ENCODE data around the gene ZMYM1. TPM values are rescaled to one million over a fixed set of nuclear protein-coding genes. Genes with fewer than 3 reads are reported as not detected.
A peak's percentile ranks its signal among the peaks of the same experiment; 100 is the strongest.
"Not testable (repeated sequence)": the region's sequence is repeated elsewhere in the genome, so short reads cannot be mapped to it uniquely, and the experiment has no call there.

The ZMYM1 gene
- total and polyA plus RNA-seq, 5 donors from 2014 or later, result 6.6 to 16.5 (median 12.8) TPM

DNA sequence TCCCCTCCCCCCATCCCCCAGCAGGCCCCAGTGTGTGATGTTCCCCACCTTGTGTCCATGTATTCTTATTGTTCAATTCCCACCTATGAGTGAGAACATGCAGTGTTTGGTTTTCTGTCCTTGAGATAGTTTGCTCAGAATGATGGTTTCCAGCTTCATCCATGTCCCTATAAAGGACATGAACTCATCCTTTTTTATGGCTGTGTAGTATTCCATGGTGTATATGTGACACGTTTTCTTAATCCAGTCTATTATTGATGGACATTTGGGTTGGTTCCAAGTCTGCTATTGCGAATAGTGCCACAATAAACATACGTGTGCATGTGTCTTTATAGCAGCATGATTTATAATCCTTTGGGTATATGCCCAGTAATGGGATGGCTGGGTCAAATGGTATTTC is 24.9 kb upstream of the ZMYM1 start:
- H3K27ac Mint-ChIP-seq; H3K27ac ChIP-seq (ENCODE audit: insufficient read depth, low read length, poor library complexity, severe bottlenecking); H3K4me3 Mint-ChIP-seq: not testable (repeated sequence)

DNA sequence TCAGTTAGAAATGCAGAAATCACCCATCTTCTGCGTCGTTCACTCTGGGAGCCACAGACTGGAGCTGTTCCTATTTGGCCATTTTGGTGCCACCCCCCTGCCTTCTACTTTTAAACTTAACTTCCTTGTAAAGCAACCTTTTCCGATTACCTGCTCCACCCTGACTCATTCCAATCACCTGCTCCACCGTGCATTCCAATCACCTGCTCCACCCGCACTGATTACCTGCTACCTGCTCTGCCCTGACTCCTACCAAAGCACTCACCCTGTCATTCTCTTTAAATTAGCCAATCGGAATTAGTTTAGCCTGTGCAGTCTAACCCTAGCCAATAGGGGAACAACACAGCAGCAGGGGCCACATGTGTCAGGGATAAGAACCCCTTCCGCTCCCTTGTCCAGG is 20.9 kb upstream of the ZMYM1 start:
- H3K36me3 Mint-ChIP-seq; H3K27me3 ChIP-seq (ENCODE audit: control insufficient read depth, insufficient read depth, low read length); H3K4me1 Mint-ChIP-seq; H3K4me1 ChIP-seq (ENCODE audit: control insufficient read depth, insufficient read depth, low read length, poor library complexity, severe bottlenecking); ATAC-seq (ENCODE audit: low read depth in 2 of 2); H3K27ac Mint-ChIP-seq; H3K36me3 ChIP-seq (ENCODE audit: control insufficient read depth, insufficient read depth, low read length); H3K27ac ChIP-seq (ENCODE audit: insufficient read depth, low read length, poor library complexity, severe bottlenecking); H3K9me3 ChIP-seq (ENCODE audit: control insufficient read depth in 2 of 2, low read length in 2 of 2); H3K4me3 ChIP-seq (ENCODE audit: low read depth, low read length); H3K9me3 Mint-ChIP-seq; DNase-seq; H3K4me3 Mint-ChIP-seq: not testable (repeated sequence)
- H3K27me3 Mint-ChIP-seq, result peaks cover 19% of the 10 kb centered on the region

More for the DNA sequence above, 24.9 kb upstream of the ZMYM1 start:
- H3K36me3 ChIP-seq (ENCODE audit: control insufficient read depth, insufficient read depth, low read length); H3K9me3 ChIP-seq (ENCODE audit: control insufficient read depth in 2 of 2, low read length in 2 of 2); H3K36me3 Mint-ChIP-seq; ATAC-seq (ENCODE audit: low read depth in 2 of 2); H3K9me3 Mint-ChIP-seq; H3K4me1 Mint-ChIP-seq; H3K4me3 ChIP-seq (ENCODE audit: low read depth, low read length); H3K27me3 ChIP-seq (ENCODE audit: control insufficient read depth, insufficient read depth, low read length); DNase-seq; H3K4me1 ChIP-seq (ENCODE audit: control insufficient read depth, insufficient read depth, low read length, poor library complexity, severe bottlenecking): not testable (repeated sequence)
- peaks cover 30% of the 10 kb centered on the region for H3K27me3 Mint-ChIP-seq

DNA sequence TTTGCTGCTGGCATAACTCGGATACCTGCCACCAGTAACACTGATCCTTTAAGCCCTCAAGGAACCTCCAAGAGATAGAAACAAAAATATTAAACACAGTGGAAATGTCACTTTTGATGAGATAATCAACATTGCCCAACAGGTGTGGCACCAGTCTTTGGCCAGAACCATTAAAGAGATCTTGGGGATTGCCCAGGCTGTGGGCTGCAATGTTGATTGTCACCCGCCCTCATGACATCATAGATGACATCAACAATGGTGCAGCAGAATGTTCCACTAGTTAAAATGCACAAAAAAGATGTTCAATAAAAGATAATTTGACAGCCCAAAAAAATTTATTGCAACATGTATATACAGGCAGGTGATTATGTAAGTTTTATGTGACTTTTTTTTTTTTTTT is 20.2 kb upstream of the ZMYM1 start:
- DNase-seq, result no peak
- Histone ChIP-seq H3K27me3 (ENCODE audit: control insufficient read depth, insufficient read depth, low read length) (peaks cover 5% of the 10 kb centered on the region), H3K27ac (ENCODE audit: insufficient read depth, low read length, poor library complexity, severe bottlenecking) (no peak overlapping the region), H3K36me3 (ENCODE audit: control insufficient read depth, insufficient read depth, low read length) (no peaks in the 10 kb centered on the region), H3K4me1 (ENCODE audit: control insufficient read depth, insufficient read depth, low read length, poor library complexity, severe bottlenecking) (no peaks in the 10 kb centered on the region), H3K9me3 (ENCODE audit: control insufficient read depth in 2 of 2, low read length in 2 of 2) (no peaks in the 10 kb centered on the region), H3K4me3 (ENCODE audit: low read depth, low read length) (no peak overlapping the region)
- Mint-ChIP-seq H3K4me3 (no peak overlapping the region), H3K27me3 (peaks cover 22% of the 10 kb centered on the region), H3K9me3 (peaks cover 0 to 10% (median 0%) of the 10 kb centered on the region in 7 donors), H3K36me3 (no peaks in the 10 kb centered on the region), H3K4me1 (no peaks in the 10 kb centered on the region), H3K27ac (no peak overlapping the region)
- ATAC-seq (ENCODE audit: low read depth in 2 of 2), result no peak

DNA sequence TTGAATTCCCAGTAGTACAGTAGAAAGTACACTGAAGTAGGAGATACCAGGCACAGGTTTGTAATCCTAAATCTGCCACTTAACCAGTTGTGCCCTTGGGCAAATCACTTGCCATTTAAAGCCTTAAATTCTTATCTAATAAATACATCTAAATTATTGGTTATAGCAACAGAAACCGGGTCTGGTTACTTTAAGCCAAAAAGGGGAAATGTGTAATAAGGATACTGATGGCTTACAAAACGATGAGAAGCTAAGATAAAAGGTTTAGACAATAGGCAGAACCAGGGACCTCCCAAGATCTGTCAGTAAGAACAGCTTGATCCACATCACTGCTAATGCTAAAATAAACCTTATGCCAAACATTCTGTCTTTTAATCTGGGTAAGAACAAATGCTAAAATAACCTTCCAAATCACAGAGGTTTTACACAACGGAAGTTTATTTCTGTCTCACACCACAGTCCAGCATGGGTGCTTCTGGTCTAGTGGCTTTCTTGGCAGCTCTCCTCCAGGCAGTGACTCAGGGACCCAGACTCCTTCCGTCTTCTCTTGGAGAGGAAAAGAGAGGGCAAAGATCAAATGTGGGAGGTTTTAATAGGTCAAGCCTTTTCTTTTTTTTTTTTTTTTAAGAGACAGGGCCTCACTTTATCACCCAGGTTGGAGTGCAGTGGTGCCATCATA is 16.5 kb upstream of the ZMYM1 start:
- Mint-ChIP-seq H3K27me3 (peaks cover 16% of the 10 kb centered on the region), H3K9me3 (peaks cover 0 to 6% (median 0%) of the 10 kb centered on the region in 7 donors), H3K36me3 (no peaks in the 10 kb centered on the region), H3K27ac (no peak overlapping the region), H3K4me3 (no peak overlapping the region), H3K4me1 (no peaks in the 10 kb centered on the region)
- Histone ChIP-seq H3K27ac (ENCODE audit: insufficient read depth, low read length, poor library complexity, severe bottlenecking) (no peak overlapping the region), H3K4me3 (ENCODE audit: low read depth, low read length) (no peak overlapping the region), H3K36me3 (ENCODE audit: control insufficient read depth, insufficient read depth, low read length) (no peaks in the 10 kb centered on the region), H3K27me3 (ENCODE audit: control insufficient read depth, insufficient read depth, low read length) (peaks cover 5% of the 10 kb centered on the region), H3K9me3 (ENCODE audit: control insufficient read depth in 2 of 2, low read length in 2 of 2) (no peaks in the 10 kb centered on the region), H3K4me1 (ENCODE audit: control insufficient read depth, insufficient read depth, low read length, poor library complexity, severe bottlenecking) (no peaks in the 10 kb centered on the region)
- ATAC-seq (ENCODE audit: low read depth in 2 of 2) (no peak), DNase-seq (no peak)

DNA sequence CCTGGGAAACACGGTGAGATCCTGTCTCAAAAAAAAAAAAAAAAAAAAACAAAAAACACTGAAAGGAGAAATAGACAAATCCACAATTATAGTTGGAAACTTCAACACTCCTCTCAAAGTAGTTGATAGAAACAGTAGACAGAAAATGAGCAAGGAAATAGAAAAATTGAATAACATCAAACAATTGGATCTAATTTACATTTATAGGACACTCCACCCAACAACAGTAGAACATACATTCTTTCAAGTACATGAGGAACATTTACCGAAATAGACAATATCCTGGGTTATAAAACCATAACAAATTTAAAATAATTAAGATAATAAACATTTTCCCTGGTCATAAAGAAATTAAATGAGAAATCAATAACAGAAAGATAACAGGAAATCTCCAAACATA is 14.9 kb upstream of the ZMYM1 start:
- Histone ChIP-seq H3K4me3 (ENCODE audit: low read depth, low read length) (no peak overlapping the region), H3K4me1 (ENCODE audit: control insufficient read depth, insufficient read depth, low read length, poor library complexity, severe bottlenecking) (no peaks in the 10 kb centered on the region), H3K9me3 (ENCODE audit: control insufficient read depth in 2 of 2, low read length in 2 of 2) (no peaks in the 10 kb centered on the region), H3K27me3 (ENCODE audit: control insufficient read depth, insufficient read depth, low read length) (peaks cover 2% of the 10 kb centered on the region), H3K27ac (ENCODE audit: insufficient read depth, low read length, poor library complexity, severe bottlenecking) (no peak overlapping the region), H3K36me3 (ENCODE audit: control insufficient read depth, insufficient read depth, low read length) (no peaks in the 10 kb centered on the region)
- peaks cover 0 to 5% (median 0%) of the 10 kb centered on the region in 7 donors for H3K9me3 Mint-ChIP-seq
- H3K4me1 Mint-ChIP-seq, result no peaks in the 10 kb centered on the region
- H3K4me3 Mint-ChIP-seq, result no peak overlapping the region
- H3K27ac Mint-ChIP-seq, result no peak overlapping the region
- H3K27me3 Mint-ChIP-seq, result peaks cover 16% of the 10 kb centered on the region
- DNase-seq (no peak), ATAC-seq (ENCODE audit: low read depth in 2 of 2) (no peak)
- H3K36me3 Mint-ChIP-seq, result no peaks in the 10 kb centered on the region

DNA sequence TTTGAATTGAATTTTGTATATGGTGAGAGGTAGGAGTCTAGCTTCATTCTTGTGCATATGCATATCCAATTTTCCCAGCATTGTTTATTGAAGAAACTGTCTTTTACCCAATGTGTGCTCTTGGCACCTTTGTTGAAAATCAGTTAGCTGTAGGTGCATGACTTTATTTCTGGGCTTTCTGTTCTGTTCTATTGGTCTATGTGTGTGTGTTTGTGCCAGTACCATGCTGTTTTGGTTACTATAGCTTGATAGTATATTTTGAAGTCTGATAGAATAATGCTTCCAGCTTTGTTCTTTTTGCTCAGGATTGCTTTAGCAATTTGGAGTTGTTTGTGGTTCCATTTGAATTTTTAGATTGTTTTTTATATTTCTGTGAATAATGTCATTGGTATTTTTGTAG is 9.4 kb upstream of the ZMYM1 start:
- H3K27me3 Mint-ChIP-seq, result peaks cover 40% of the 10 kb centered on the region
- H3K9me3 Mint-ChIP-seq, result peaks cover 0 to 7% (median 0%) of the 10 kb centered on the region in 7 donors
- no peak for DNase-seq
- no peak overlapping the region for H3K4me3 Mint-ChIP-seq
- Histone ChIP-seq H3K4me3 (ENCODE audit: low read depth, low read length) (no peak overlapping the region), H3K27ac (ENCODE audit: insufficient read depth, low read length, poor library complexity, severe bottlenecking) (no peak overlapping the region), H3K4me1 (ENCODE audit: control insufficient read depth, insufficient read depth, low read length, poor library complexity, severe bottlenecking) (no peaks in the 10 kb centered on the region), H3K36me3 (ENCODE audit: control insufficient read depth, insufficient read depth, low read length) (no peaks in the 10 kb centered on the region), H3K27me3 (ENCODE audit: control insufficient read depth, insufficient read depth, low read length) (peaks cover 3% of the 10 kb centered on the region), H3K9me3 (ENCODE audit: control insufficient read depth in 2 of 2, low read length in 2 of 2) (no peaks in the 10 kb centered on the region)
- no peak for ATAC-seq (ENCODE audit: low read depth in 2 of 2)
- H3K27ac Mint-ChIP-seq, result no peak overlapping the region
- no peaks in the 10 kb centered on the region for H3K4me1 Mint-ChIP-seq
- no peaks in the 10 kb centered on the region for H3K36me3 Mint-ChIP-seq

DNA sequence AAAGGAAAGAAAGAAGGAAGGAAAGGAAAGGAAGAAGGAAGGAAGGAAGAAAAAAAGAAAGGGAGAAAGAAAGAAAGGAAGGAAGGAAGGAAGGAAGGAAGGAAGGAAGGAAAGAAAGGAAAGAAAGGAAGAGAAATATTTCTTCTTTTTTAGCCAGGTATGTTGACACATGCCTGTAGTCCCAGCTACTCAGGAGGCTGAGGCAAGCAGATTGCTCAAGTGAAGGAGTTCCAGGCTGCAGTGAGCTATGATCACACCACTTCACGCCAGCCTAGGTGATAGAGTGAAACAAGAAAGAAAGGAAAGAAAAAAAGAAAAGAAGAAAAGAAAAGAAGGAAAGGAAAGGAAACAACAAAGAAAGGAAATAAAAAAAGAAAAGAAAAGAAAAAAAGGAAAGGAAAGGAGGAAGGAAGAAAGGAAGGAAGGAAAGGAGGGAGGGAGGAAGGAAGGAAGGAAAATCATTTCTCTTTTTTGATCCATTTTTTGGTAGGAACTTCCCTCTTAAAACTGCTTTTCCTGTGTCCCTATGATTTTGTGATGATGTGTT is 5.8 kb upstream of the ZMYM1 start:
- Mint-ChIP-seq H3K4me3 (peak overlapping the region in 1 of 4 donors; percentile 9), H3K27ac (no peak overlapping the region), H3K4me1 (peaks cover 0 to 5% (median 0%) of the 10 kb centered on the region in 4 donors), H3K36me3 (no peaks in the 10 kb centered on the region), H3K27me3 (peaks cover 36% of the 10 kb centered on the region), H3K9me3 (peaks cover 0 to 9% (median 2%) of the 10 kb centered on the region in 7 donors)
- H3K36me3 ChIP-seq (ENCODE audit: control insufficient read depth, insufficient read depth, low read length), result no peaks in the 10 kb centered on the region
- H3K4me1 ChIP-seq (ENCODE audit: control insufficient read depth, insufficient read depth, low read length, poor library complexity, severe bottlenecking), result no peaks in the 10 kb centered on the region
- no peaks in the 10 kb centered on the region for H3K9me3 ChIP-seq (ENCODE audit: control insufficient read depth in 2 of 2, low read length in 2 of 2)
- ATAC-seq (ENCODE audit: low read depth in 2 of 2) (no peak), DNase-seq (no peak)
- H3K4me3 ChIP-seq (ENCODE audit: low read depth, low read length), result no peak overlapping the region
- H3K27me3 ChIP-seq (ENCODE audit: control insufficient read depth, insufficient read depth, low read length), result peaks cover 3% of the 10 kb centered on the region
- H3K27ac ChIP-seq (ENCODE audit: insufficient read depth, low read length, poor library complexity, severe bottlenecking), result no peak overlapping the region

DNA sequence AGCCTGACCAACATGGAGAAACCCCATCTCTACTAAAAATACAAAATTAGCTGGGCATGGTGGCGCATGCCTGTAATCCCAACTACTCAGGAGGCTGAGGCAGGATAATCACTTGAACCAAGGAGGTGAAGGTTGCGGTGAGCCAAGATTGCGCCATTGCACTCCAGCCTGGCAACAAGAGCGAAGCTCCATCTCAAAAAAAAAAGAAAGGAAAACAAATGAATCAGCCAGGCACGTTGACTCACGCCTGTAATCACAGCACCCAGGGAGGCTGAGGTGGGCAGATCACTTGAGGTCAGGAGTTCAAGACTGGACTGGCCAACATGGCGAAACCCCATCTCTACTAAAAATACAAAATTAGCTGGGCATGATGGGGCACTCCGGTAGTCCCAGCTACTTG is 2.8 kb upstream of the ZMYM1 start:
- not testable (repeated sequence) for ATAC-seq (ENCODE audit: low read depth in 2 of 2); H3K9me3 Mint-ChIP-seq; H3K27ac ChIP-seq (ENCODE audit: insufficient read depth, low read length, poor library complexity, severe bottlenecking); DNase-seq; H3K4me3 ChIP-seq (ENCODE audit: low read depth, low read length); H3K4me3 Mint-ChIP-seq; H3K36me3 Mint-ChIP-seq; H3K27me3 ChIP-seq (ENCODE audit: control insufficient read depth, insufficient read depth, low read length); H3K9me3 ChIP-seq (ENCODE audit: control insufficient read depth in 2 of 2, low read length in 2 of 2); H3K27ac Mint-ChIP-seq; H3K36me3 ChIP-seq (ENCODE audit: control insufficient read depth, insufficient read depth, low read length)
- peaks cover 16% of the 10 kb centered on the region for H3K4me1 ChIP-seq (ENCODE audit: control insufficient read depth, insufficient read depth, low read length, poor library complexity, severe bottlenecking)
- Mint-ChIP-seq H3K27me3 (peaks cover 29% of the 10 kb centered on the region), H3K4me1 (peaks cover 5 to 33% (median 19%) of the 10 kb centered on the region in 4 donors)
